ENCODE measurements around the gene PRKACB. TPM values are rescaled to one million over a fixed set of nuclear protein-coding genes. Genes with fewer than 3 reads are reported as not detected.

The PRKACB gene
- total and polyA plus RNA-seq, 10 of the 15 experiments (the other 5 are each of a cell fraction or from before 2014, with no cell fraction given) = 3.1 to 9.0 (median 7.1) TPM; not detected in 1

- no peak for TF ChIP-seq IRF3 (IDR thresholded peaks at IDR 0.05)
- no peak for TF ChIP-seq E4F1 (IDR thresholded peaks at IDR 0.05; ENCODE audit: borderline replicate concordance, partially characterized antibody)
- no peak for TF ChIP-seq IKZF1 (conservative IDR thresholded peaks at IDR 0.05)
- no peak for TF ChIP-seq JUND (IDR thresholded peaks at IDR 0.05; ENCODE audit: low read depth, low read length)
- TF ChIP-seq EGR1 (IDR thresholded peaks at IDR 0.05; ENCODE audit: borderline replicate concordance in 1 of 2, low read depth in 2 of 2, low read length in 2 of 2) = no peak
- no peak for TF ChIP-seq EZH2 (IDR thresholded peaks at IDR 0.05; ENCODE audit: borderline replicate concordance, control insufficient read depth, low read depth, low read length)
- TF ChIP-seq ASH2L (IDR thresholded peaks at IDR 0.05; ENCODE audit: borderline replicate concordance, low read depth) = no peak
- no peak for TF ChIP-seq SP1 (IDR thresholded peaks at IDR 0.05; ENCODE audit: low read depth, low read length)
- 32% methylated on average over 3 of the region's 3 CpGs for WGBS (ENCODE audit: insufficient coverage, insufficient replicate concordance, low lambda C conversion rate, missing lambda C conversion rate)
- FAIRE-seq = no peak
- POLR2A ChIA-PET = no interaction called here
- Histone ChIP-seq H3K9me3 (replicated peaks; ENCODE audit: control insufficient read depth, insufficient read depth, low read length) (no peaks in the 10 kb centered on the region), H3K4me3 (no peak overlapping the region), H3K27ac (ENCODE audit: control insufficient read depth, insufficient read depth) (no peak overlapping the region), H3K4me1 (ENCODE audit: control insufficient read depth, insufficient read depth, low read length) (no peaks in the 10 kb centered on the region), H3K4me2 (ENCODE audit: control insufficient read depth, insufficient read depth) (no peak overlapping the region), H3K36me3 (ENCODE audit: control insufficient read depth in 2 of 2, insufficient read depth in 2 of 2, low read length in 1 of 2) (no peaks in the 10 kb centered on the region), H2AFZ (ENCODE audit: control insufficient read depth, low read depth, low read length) (no peak overlapping the region), H3K79me2 (ENCODE audit: control insufficient read depth, insufficient read depth, low read length) (no peaks in the 10 kb centered on the region), H4K20me1 (ENCODE audit: control insufficient read depth, insufficient read depth) (no peaks in the 10 kb centered on the region), H3K9ac (ENCODE audit: control insufficient read depth, insufficient read depth, low read length) (no peak overlapping the region), H3K27me3 (replicated peaks in 1 of 2; ENCODE audit: control insufficient read depth in 2 of 2, insufficient read depth in 2 of 2, low read length in 1 of 2) (no peaks in the 10 kb centered on the region)
- SMC1A ChIA-PET (ENCODE audit: uncharacterized antibody, unreplicated experiment) = no interaction called here
- in situ Hi-C loops (cut with MboI) (no loop called here), intact Hi-C loops (cut with micrococcal nuclease; ENCODE audit: unreplicated experiment) (no loop called here)
- CTCF ChIA-PET = no interaction called here
- RAD21 ChIA-PET (ENCODE audit: unreplicated experiment) = no interaction called here
- no TSS peak for BruUV-seq (replicated peaks)
- DNase-seq (ENCODE audit: low read depth, low spot score) = no peak
- ATAC-seq = no peak
Measured at GRCh38 chr1:84242641-84243040, 98.6 kb downstream of the PRKACB start.
